ENCODE results near the gene EGLN3.

- TF ChIP-seq, protein P1, sequence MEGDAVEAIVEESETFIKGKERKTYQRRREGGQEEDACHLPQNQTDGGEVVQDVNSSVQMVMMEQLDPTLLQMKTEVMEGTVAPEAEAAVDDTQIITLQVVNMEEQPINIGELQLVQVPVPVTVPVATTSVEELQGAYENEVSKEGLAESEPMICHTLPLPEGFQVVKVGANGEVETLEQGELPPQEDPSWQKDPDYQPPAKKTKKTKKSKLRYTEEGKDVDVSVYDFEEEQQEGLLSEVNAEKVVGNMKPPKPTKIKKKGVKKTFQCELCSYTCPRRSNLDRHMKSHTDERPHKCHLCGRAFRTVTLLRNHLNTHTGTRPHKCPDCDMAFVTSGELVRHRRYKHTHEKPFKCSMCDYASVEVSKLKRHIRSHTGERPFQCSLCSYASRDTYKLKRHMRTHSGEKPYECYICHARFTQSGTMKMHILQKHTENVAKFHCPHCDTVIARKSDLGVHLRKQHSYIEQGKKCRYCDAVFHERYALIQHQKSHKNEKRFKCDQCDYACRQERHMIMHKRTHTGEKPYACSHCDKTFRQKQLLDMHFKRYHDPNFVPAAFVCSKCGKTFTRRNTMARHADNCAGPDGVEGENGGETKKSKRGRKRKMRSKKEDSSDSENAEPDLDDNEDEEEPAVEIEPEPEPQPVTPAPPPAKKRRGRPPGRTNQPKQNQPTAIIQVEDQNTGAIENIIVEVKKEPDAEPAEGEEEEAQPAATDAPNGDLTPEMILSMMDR (IDR thresholded peaks at IDR 0.05) = no peak
- no peak for TF ChIP-seq SIN3A (IDR thresholded peaks at IDR 0.05; ENCODE audit: borderline replicate concordance, insufficient read depth, low read depth, low read length)
- no peak for TF ChIP-seq POLR2AphosphoS5 (IDR thresholded peaks at IDR 0.05; ENCODE audit: low read depth, low read length)
- TF ChIP-seq, protein P2, sequence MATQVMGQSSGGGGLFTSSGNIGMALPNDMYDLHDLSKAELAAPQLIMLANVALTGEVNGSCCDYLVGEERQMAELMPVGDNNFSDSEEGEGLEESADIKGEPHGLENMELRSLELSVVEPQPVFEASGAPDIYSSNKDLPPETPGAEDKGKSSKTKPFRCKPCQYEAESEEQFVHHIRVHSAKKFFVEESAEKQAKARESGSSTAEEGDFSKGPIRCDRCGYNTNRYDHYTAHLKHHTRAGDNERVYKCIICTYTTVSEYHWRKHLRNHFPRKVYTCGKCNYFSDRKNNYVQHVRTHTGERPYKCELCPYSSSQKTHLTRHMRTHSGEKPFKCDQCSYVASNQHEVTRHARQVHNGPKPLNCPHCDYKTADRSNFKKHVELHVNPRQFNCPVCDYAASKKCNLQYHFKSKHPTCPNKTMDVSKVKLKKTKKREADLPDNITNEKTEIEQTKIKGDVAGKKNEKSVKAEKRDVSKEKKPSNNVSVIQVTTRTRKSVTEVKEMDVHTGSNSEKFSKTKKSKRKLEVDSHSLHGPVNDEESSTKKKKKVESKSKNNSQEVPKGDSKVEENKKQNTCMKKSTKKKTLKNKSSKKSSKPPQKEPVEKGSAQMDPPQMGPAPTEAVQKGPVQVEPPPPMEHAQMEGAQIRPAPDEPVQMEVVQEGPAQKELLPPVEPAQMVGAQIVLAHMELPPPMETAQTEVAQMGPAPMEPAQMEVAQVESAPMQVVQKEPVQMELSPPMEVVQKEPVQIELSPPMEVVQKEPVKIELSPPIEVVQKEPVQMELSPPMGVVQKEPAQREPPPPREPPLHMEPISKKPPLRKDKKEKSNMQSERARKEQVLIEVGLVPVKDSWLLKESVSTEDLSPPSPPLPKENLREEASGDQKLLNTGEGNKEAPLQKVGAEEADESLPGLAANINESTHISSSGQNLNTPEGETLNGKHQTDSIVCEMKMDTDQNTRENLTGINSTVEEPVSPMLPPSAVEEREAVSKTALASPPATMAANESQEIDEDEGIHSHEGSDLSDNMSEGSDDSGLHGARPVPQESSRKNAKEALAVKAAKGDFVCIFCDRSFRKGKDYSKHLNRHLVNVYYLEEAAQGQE (IDR thresholded peaks at IDR 0.05; ENCODE audit: insufficient read depth in 1 of 2, low read depth in 2 of 2, low read length in 1 of 2) = no peak
- no peak for TF ChIP-seq TCF7L2 (IDR thresholded peaks at IDR 0.05; ENCODE audit: low read depth, low read length)
Measured at GRCh38 chr14:33986804-33987203, 35.9 kb upstream of the EGLN3 start.
